Psoas muscle (tissue), 8 donors: Measurements from ENCODE around the gene IL36B. TPM values are rescaled to one million over a fixed set of nuclear protein-coding genes. Genes with fewer than 3 reads are reported as not detected.

ENCODE experiments used
- ATAC-seq, 4 donors: fragments of 200-7000 bp; cut with Tn5 transposase; one replicate each; pipeline ENCODE4 v1.9.1; 2020; ENCODE audit warnings: moderate library complexity in 3 of 4, mild to moderate bottlenecking in 2 of 4
- DNase-seq, 2 donors: peaks; one replicate each; pipeline ENCODE4 v3.0.0-alpha.2; 2020
- H3K27ac ChIP-seq: fragments of 200-600 bp; one replicate; pipeline ENCODE4 v1.8.0; 2022
- H3K27me3 ChIP-seq, 3 donors: fragments of 200-600 bp in 1 of 3; one replicate each; pipeline versions ENCODE4 v1.6.1 to v1.8.0; 2013 to 2022; ENCODE audit warnings: low read length in 2 of 3, mild to moderate bottlenecking in 2 of 3, moderate library complexity in 1 of 3; ENCODE audit not compliant: insufficient read depth in 3 of 3
- H3K36me3 ChIP-seq, 2 donors: fragments of 200-600 bp in 1 of 2; one replicate each; pipeline versions ENCODE4 v1.6.1 to v1.8.0; 2013 to 2022; ENCODE audit warnings: low read depth in 1 of 2, mild to moderate bottlenecking in 1 of 2, moderate library complexity in 1 of 2; ENCODE audit not compliant: insufficient read depth in 1 of 2
- H3K4me1 ChIP-seq: fragments of 200-600 bp; one replicate; pipeline ENCODE4 v1.8.0; 2022
- H3K4me3 ChIP-seq: fragments of 200-600 bp; one replicate; pipeline ENCODE4 v1.8.0; 2022; ENCODE audit warnings: mild to moderate bottlenecking
- H3K9me3 ChIP-seq: fragments of 200-600 bp; one replicate; pipeline ENCODE4 v1.8.0; 2022
- CTCF ChIP-seq: fragments of 200-600 bp; IDR thresholded peaks from one replicate; pipeline ENCODE4 v1.8.0; 2022; ENCODE audit warnings: antibody characterized with exemption
- WGBS, 3 donors: extraction: QIAGEN DNeasy Blood & Tissue Kit; methylation state at CpG; one replicate each; pipeline versions ENCODE4 v1.1.6 to v1.1.7; 2013; 5-methylcytosine and 5-hydroxymethylcytosine counted together
- intact Hi-C, 2 donors: fragments of 100-400 bp; cut with DNase I; formaldehyde crosslinking; loops; one replicate each; pipeline versions ENCODE4 v1.11.0 to v1.14.2; 2022
- polyA plus RNA-seq, 3 donors: library from polyadenylated mRNA; stranded (reverse); fragments of 200-250 nt; gene quantifications; one replicate each; pipeline ENCODE4 v1.2.3, GENCODE V29; 2013
- total RNA-seq, 4 donors: library from RNA; stranded (reverse); fragmentation: NEBNext Ultra II Directional in 2 of 4; extraction: Animal tissue kit (Norgen Biotek cat#: 25700) in 2 of 4; gene quantifications; one replicate each; pipeline versions ENCODE4 v1.2.1 to v1.2.4, GENCODE V29; 2021 to 2023
- donor health status: healthy with polysubstance abuse.
- donor health status: DM: no; HTN: no; CAD: no; lungs with moderate emphysema.
- donor health status: Bipolar disorder and iron deficiency.
- donor health status: healthy.
- donor health status: DM: yes; HTN: yes; CAD: no.
- donor health status: DM: no; HTN: no; CAD: no.
- donor health status: DM: no; HTN: no; CAD: no.
- donor health status: DM: yes; HTN: yes; CAD: no.

The IL36B gene
- total and polyA plus RNA-seq, 7 donors = not detected

- TF ChIP-seq CTCF = no peak
- H3K9me3 ChIP-seq = no peaks in the 10 kb centered on the region
- H3K36me3 ChIP-seq = no peaks in the 10 kb centered on the region
- H3K27me3 ChIP-seq = peaks cover 0 to 10% (median 4%) of the 10 kb centered on the region in 3 donors
- intact Hi-C loops = no loop called here
- H3K4me1 ChIP-seq = no peaks in the 10 kb centered on the region
- no peak overlapping the region for H3K4me3 ChIP-seq
- H3K27ac ChIP-seq = no peak overlapping the region
- ATAC-seq (no peak), DNase-seq (no peak)
Measured at GRCh38 chr2:113088213-113088992, 35.7 kb upstream of the IL36B start.

- no peaks in the 10 kb centered on the region for H3K9me3 ChIP-seq
- DNase-seq (no peak), ATAC-seq (no peak)
- intact Hi-C loops = no loop called here
- no peak overlapping the region for H3K27ac ChIP-seq
- no peaks in the 10 kb centered on the region for H3K36me3 ChIP-seq
- H3K4me3 ChIP-seq = no peak overlapping the region
- H3K27me3 ChIP-seq = peaks cover under 1 to 10% (median 4%) of the 10 kb centered on the region in 3 donors
- no peak for TF ChIP-seq CTCF
- 68 to 74% (median 70%) methylated on average over 2 of the region's 2 CpGs for WGBS, 3 donors
- no peaks in the 10 kb centered on the region for H3K4me1 ChIP-seq
Measured at GRCh38 chr2:113085542-113085941, 32.9 kb upstream of the IL36B start.

- no peak for DNase-seq
- H3K27ac ChIP-seq = no peak overlapping the region
- 54 to 64% (median 55%) methylated on average over 5 of the region's 5 CpGs for WGBS, 3 donors
- intact Hi-C loops = no loop called here
- H3K4me1 ChIP-seq = no peaks in the 10 kb centered on the region
- H3K36me3 ChIP-seq = no peaks in the 10 kb centered on the region
- no peak for TF ChIP-seq CTCF
- H3K27me3 ChIP-seq = peaks cover 0 to 10% (median 2%) of the 10 kb centered on the region in 3 donors
- no peak for ATAC-seq
- H3K4me3 ChIP-seq = no peak overlapping the region
- no peaks in the 10 kb centered on the region for H3K9me3 ChIP-seq
Measured at GRCh38 chr2:113084249-113085000, 31.8 kb upstream of the IL36B start.

GRCh38 chr2:113083296-113083695 lies 30.6 kb upstream of the IL36B start:
- Histone ChIP-seq H3K4me1 (no peaks in the 10 kb centered on the region), H3K27ac (no peak overlapping the region), H3K36me3 (no peaks in the 10 kb centered on the region), H3K4me3 (no peak overlapping the region), H3K9me3 (no peaks in the 10 kb centered on the region), H3K27me3 (peaks cover 0 to 6% (median 2%) of the 10 kb centered on the region in 3 donors)
- no peak for DNase-seq
- ATAC-seq = no peak
- intact Hi-C loops = no loop called here
- 80 to 81% (median 81%) methylated on average over 8 of the region's 8 CpGs for WGBS, 3 donors
- TF ChIP-seq CTCF = no peak
